K562 (cell line): ENCODE data around the gene CPN2. TPM values are rescaled to one million over a fixed set of nuclear protein-coding genes. Genes with fewer than 3 reads are reported as not detected.

Experiments used
- ATAC-seq: fragments of 200-7000 bp; cut with Tn5 transposase; 3 replicates; pipeline ENCODE4 v1.9.1; 2020; ENCODE audit warnings: moderate library complexity
- BruUV-seq: library from RNA; stranded (reverse); fragments of 400-500 nt; replicated peaks from 2 replicates; lab custom pipeline; 2021; lab: Mats Ljungman, UMichigan
- CTCF ChIA-PET: fragments of 300-600 bp; formaldehyde crosslinking; extraction: SDS; loops from one replicate; lab custom pipeline; 2021; ENCODE audit warnings: low intra/inter-chr PET ratio; lab: Yijun Ruan, JAX
- POLR2A ChIA-PET: fragments of 300-600, 350-650 bp; sonication (Branson Sonifier 250); formaldehyde crosslinking; extraction: SDS; loops from one replicate; lab custom pipeline; 2021; ENCODE audit warnings: antibody characterized with exemption, inconsistent platforms; lab: Yijun Ruan, JAX
- DNase-seq, 4 experiments: peaks; one replicate each; pipeline versions ENCODE4 v3.0.0 to v3.0.0-alpha.2; 2011 to 2018; ENCODE audit warnings: low spot score in 3 of 4, mixed read lengths in 3 of 4; ENCODE audit errors: extremely low read depth in 1 of 4
- FAIRE-seq: peaks from 2 replicates; lab custom pipeline; 2011; peaks lifted over from hg19 to GRCh38; lab: Jason Lieb, UNC
- H2AFZ ChIP-seq: 2 replicates; pipeline ENCODE4 v1.6.0; 2011; ENCODE audit warnings: low read depth, low read length, control low read depth, inconsistent platforms
- H3K27ac ChIP-seq: fragments of 200-600 bp; 3 replicates; pipeline ENCODE4 v1.8.0; 2011; ENCODE audit warnings: low read depth, mild to moderate bottlenecking, control low read depth, inconsistent platforms, low read length, moderate library complexity, mixed read lengths; ENCODE audit errors: extremely low read depth
- H3K27me3 ChIP-seq, 2 experiments: fragments of 300-600 bp in 1 of 2; 2 replicates in 1 of 2; 3 replicates in 1 of 2; pipeline versions ENCODE4 v1.6.0 to v1.8.0; 2011; ENCODE audit warnings: inconsistent platforms in 2 of 2, low read length in 2 of 2, mild to moderate bottlenecking in 1 of 2, mixed read lengths in 1 of 2, moderate library complexity in 1 of 2; ENCODE audit not compliant: control insufficient read depth in 2 of 2, insufficient read depth in 2 of 2
- H3K36me3 ChIP-seq: fragments of 300-600 bp; 3 replicates; pipeline ENCODE4 v1.8.0; 2011; ENCODE audit warnings: mild to moderate bottlenecking, low read length, inconsistent platforms; ENCODE audit not compliant: control insufficient read depth, insufficient read depth
- H3K4me1 ChIP-seq, 2 experiments: fragments of 200-600 bp in 1 of 2; replicated peaks in 1 of 2; 2 replicates in 1 of 2; 3 replicates in 1 of 2; pipeline versions ENCODE4 v1.5.1 to v1.8.0; 2011; ENCODE audit warnings: inconsistent platforms in 2 of 2, low read length in 2 of 2, mild to moderate bottlenecking in 1 of 2, mixed read lengths in 1 of 2, moderate library complexity in 1 of 2; ENCODE audit not compliant: control insufficient read depth in 2 of 2, insufficient read depth in 2 of 2
- H3K4me2 ChIP-seq: 2 replicates; pipeline ENCODE4 v1.6.1; 2011; ENCODE audit warnings: low read length, control low read depth, inconsistent platforms, mixed read lengths; ENCODE audit not compliant: insufficient read depth
- H3K4me3 ChIP-seq: fragments of 200-600 bp; sonication (generic), shearing (Covaris generic); 2 replicates; pipeline ENCODE4 v1.5.1; 2016; ENCODE audit warnings: control low read depth, inconsistent platforms
- H3K79me2 ChIP-seq: fragments of 200-600 bp; 3 replicates; pipeline ENCODE4 v1.8.0; 2011; ENCODE audit warnings: low read length, inconsistent platforms; ENCODE audit not compliant: control insufficient read depth, insufficient read depth
- H3K9ac ChIP-seq, 2 experiments: 2 replicates each; pipeline versions ENCODE4 v1.6.0 to v1.6.1; 2011; ENCODE audit warnings: low read depth in 2 of 2, low read length in 2 of 2, control low read depth in 1 of 2, inconsistent platforms in 1 of 2, mild to moderate bottlenecking in 1 of 2, mixed read lengths in 1 of 2; ENCODE audit not compliant: insufficient read depth in 1 of 2
- H3K9me1 ChIP-seq: one replicate; pipeline ENCODE4 v1.6.0; 2011; ENCODE audit warnings: inconsistent platforms, mild to moderate bottlenecking, low read length, moderate library complexity; ENCODE audit not compliant: control insufficient read depth, insufficient read depth
- H3K9me3 ChIP-seq: replicated peaks from 2 replicates; pipeline ENCODE4 v1.5.1; 2011; ENCODE audit warnings: low read depth, low read length, inconsistent platforms; ENCODE audit not compliant: control insufficient read depth, insufficient read depth
- H4K20me1 ChIP-seq: replicated peaks from 2 replicates; pipeline ENCODE4 v1.6.1; 2011; ENCODE audit warnings: low read length, inconsistent platforms, mixed read lengths; ENCODE audit not compliant: control insufficient read depth, insufficient read depth
- ATF1 ChIP-seq, 2 experiments: fragments of 450-650 bp in 1 of 2; IDR thresholded peaks; 2 replicates each; pipeline ENCODE4 v1.6.1; 2016; ENCODE audit warnings: missing compliant biosample characterization in 1 of 2, missing genetic modification characterization in 1 of 2
- FOXM1 ChIP-seq, 2 experiments: fragments of 450-650 bp in 1 of 2; sonication (generic) in 1 of 2; formaldehyde crosslinking in 1 of 2; IDR thresholded peaks; 2 replicates each; pipeline versions ENCODE4 v1.6.1 to v1.9.0; 2017 to 2022; ENCODE audit warnings: low read depth in 2 of 2, mild to moderate bottlenecking in 2 of 2, missing genetic modification reagents in 1 of 2, moderate library complexity in 1 of 2
- HDAC2 ChIP-seq: fragments of 450-650 bp; IDR thresholded peaks from 2 replicates; pipeline ENCODE4 v1.6.1; 2016; ENCODE audit warnings: mild to moderate bottlenecking
- KHSRP ChIP-seq: fragments of 450-650 bp; IDR thresholded peaks from 2 replicates; pipeline ENCODE4 v1.6.1; 2017
- KLF13 ChIP-seq: fragments of 450-650 bp; IDR thresholded peaks from 2 replicates; pipeline ENCODE4 v1.6.1; 2016; ENCODE audit warnings: missing genetic modification characterization, low read depth, mild to moderate bottlenecking, missing compliant biosample characterization, moderate library complexity, borderline replicate concordance
- ZNF274 ChIP-seq: IDR thresholded peaks from 2 replicates; pipeline ENCODE4 v1.6.1; 2011; ENCODE audit warnings: low read depth, mild to moderate bottlenecking, low read length, moderate library complexity, borderline replicate concordance
- WGBS: fragments of 100-300 bp; shearing (Covaris generic); methylation state at CpG from one replicate; pipeline ENCODE4 v1.1.6; 2016; ENCODE audit warnings: low coverage, mixed read lengths; ENCODE audit not compliant: insufficient coverage; ENCODE audit errors: missing lambda C conversion rate; 5-methylcytosine and 5-hydroxymethylcytosine counted together
- in situ Hi-C: fragments of 300-500 bp; cut with MboI; formaldehyde crosslinking; loops from 4 replicates; pipeline ENCODE4 v1.15.0; 2018; ENCODE audit warnings: inconsistent platforms, mixed read lengths
- intact Hi-C: fragments of 100-400 bp; cut with micrococcal nuclease; formaldehyde crosslinking; loops from 2 replicates; pipeline ENCODE4 v1.14.2; 2022
- polyA plus RNA-seq, 8 experiments: library from polyadenylated mRNA; depleted of rRNA in 4 of 8; stranded (reverse) in 5 of 8; unstranded in 3 of 8; fragments of >200 nt; fragmentation: Nextera tagmentation in 2 of 8; fragmentation: Illumina TruSeq in 1 of 8; extraction: Ambion mirVana in 2 of 8; extraction: Trizol in 1 of 8; gene quantifications; 2 replicates each; pipeline versions ENCODE4 v1.2.1 to v1.2.3, GENCODE V29; 2011 to 2014; ENCODE audit warnings: inconsistent platforms in 1 of 8, missing spikeins in 1 of 8
- total RNA-seq, 7 experiments: library from RNA; depleted of rRNA in 6 of 7; stranded (reverse); fragments of >200 nt in 6 of 7; fragmentation: Illumina TruSeq in 2 of 7; extraction: Trizol in 2 of 7; gene quantifications; 2 replicates each; pipeline versions ENCODE4 v1.2.1 to v1.2.3, GENCODE V29; 2011 to 2021; ENCODE audit warnings: low replicate concordance in 1 of 7

CPN2 gene
- total and polyA plus RNA-seq, 9 of the 15 experiments (the other 6 are each of a cell fraction or from before 2014, with no cell fraction given) = not detected

DNA sequence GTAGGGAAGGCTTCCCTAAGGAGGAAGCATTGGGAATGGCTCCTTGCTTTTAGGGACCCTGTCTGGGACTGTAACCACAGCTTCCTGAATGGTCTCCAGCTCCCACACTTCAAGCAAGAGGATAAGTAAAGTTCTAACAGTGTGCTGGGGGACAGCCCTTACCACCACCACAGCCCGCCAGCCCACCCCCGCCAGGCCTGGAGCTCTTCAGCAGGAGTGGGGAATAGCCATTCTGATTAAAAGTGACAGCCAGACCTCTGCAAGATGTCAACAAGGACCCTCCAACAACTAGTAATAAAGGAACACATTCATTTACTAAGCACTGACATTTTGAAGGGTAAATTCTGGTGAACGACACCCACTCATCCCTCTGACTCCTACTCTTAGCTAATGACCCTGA lies 49.4 kb downstream of the CPN2 start:
- Histone ChIP-seq H3K27ac (no peak overlapping the region), H4K20me1 (no peaks in the 10 kb centered on the region), H3K9me3 (no peaks in the 10 kb centered on the region; the same call in 1 of the 2 replicates), H3K9ac (no peak overlapping the region), H3K27me3 (no peaks in the 10 kb centered on the region; a peak in 1 of 5 replicates), H3K4me1 (peaks cover 0 to 5% of the 10 kb centered on the region in 2 experiments; a peak in 3 of 5 replicates), H3K4me3 (no peak overlapping the region), H3K36me3 (no peaks in the 10 kb centered on the region), H3K79me2 (no peaks in the 10 kb centered on the region), H3K9me1 (no peaks in the 10 kb centered on the region), H3K4me2 (no peak overlapping the region), H2AFZ (no peak overlapping the region)
- ATAC-seq = no peak
- FAIRE-seq = no peak
- intact Hi-C loops (no loop called here), in situ Hi-C loops (loop anchor here (25.0 kb wide), 1 partner anchor 1489 kb away; no protein-coding TSS in a partner anchor)
- TF ChIP-seq ZNF274 = no peak
- no peak for TF ChIP-seq KLF13 (tag)
- no peak for TF ChIP-seq FOXM1 (IDR thresholded peaks at IDR 0.05; ENCODE audit: low read depth)
- no peak for TF ChIP-seq FOXM1 (CRISPR knock-in tag; IDR thresholded peaks at IDR 0.05; ENCODE audit: low read depth)
- no peak for TF ChIP-seq HDAC2
- no peak for TF ChIP-seq KHSRP
- TF ChIP-seq ATF1 (CRISPR knock-in tag; IDR thresholded peaks at IDR 0.05) = no peak
- no peak for TF ChIP-seq ATF1 (tag; IDR thresholded peaks at IDR 0.05)
- POLR2A ChIA-PET = interaction anchor here (0.7 kb wide), 1 partner anchor 163 kb away, joined by 3 read pairs; no protein-coding TSS in a partner anchor
- DNase-seq = no peak
- 77% methylated on average over 3 of the region's 3 CpGs for WGBS
- CTCF ChIA-PET = no interaction called here
- no TSS peak for BruUV-seq
